Esophagus squamous epithelium (tissue), 4 donors: Measurements from ENCODE around the gene POU2F2.

Experiments
- POLR2A ChIP-seq, 4 donors: fragments of 450-650 bp; IDR thresholded peaks; one replicate each; pipeline ENCODE4 v1.6.1; 2017; ENCODE audit warnings: antibody characterized with exemption in 4 of 4, mild to moderate bottlenecking in 4 of 4, moderate library complexity in 3 of 4
- TF ChIP-seq, protein P1 (sequence below), 6 experiments: fragments of 450-650 bp in 4 of 6; fragments of 200-600 bp in 2 of 6; sonication (generic) in 2 of 6; IDR thresholded peaks; one replicate each; pipeline ENCODE4 v1.5.1; 2016 to 2019; ENCODE audit warnings: antibody characterized with exemption in 6 of 6, mild to moderate bottlenecking in 4 of 6, moderate library complexity in 4 of 6

DNA sequence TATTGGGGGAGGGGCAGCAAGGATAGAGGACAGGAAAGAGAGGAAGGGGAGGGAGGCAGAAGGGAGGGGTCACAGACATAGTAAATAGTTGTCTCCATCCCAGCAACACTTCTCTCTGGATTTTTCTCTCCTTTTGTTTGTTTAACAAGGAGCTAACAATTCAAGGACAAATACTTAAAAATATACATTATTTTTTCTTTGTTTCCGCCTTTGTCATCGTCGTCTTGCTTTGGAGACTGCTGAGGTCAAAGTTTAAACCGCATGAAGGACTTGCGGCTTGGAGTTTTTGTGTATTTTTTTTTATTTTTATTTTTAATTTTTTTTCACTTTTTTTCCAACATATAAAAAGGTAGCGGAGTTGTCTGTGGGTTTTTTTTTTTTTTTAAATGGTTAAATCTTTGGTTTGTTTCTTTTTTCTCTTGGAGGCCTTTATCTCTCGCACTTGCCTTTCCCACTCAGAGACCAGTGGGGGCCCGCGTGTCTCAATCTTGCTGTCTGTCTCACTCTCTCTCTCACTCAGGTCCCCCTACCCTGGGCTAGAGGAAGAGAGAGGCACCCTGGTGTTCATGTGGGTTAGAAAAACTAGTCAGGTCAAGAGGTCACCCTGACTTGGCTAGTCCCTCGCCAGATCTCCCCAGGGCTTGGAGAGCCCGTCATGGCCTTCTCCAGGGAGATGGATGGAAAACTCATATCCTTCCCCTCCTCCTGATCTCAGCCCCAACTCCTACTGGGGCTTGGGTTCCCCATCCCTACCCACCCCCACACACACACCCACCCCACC is 45.3 kb downstream of the POU2F2 start:
- no peak for TF ChIP-seq POLR2A (IDR thresholded peaks at IDR 0.05)
- TF ChIP-seq, protein P1, sequence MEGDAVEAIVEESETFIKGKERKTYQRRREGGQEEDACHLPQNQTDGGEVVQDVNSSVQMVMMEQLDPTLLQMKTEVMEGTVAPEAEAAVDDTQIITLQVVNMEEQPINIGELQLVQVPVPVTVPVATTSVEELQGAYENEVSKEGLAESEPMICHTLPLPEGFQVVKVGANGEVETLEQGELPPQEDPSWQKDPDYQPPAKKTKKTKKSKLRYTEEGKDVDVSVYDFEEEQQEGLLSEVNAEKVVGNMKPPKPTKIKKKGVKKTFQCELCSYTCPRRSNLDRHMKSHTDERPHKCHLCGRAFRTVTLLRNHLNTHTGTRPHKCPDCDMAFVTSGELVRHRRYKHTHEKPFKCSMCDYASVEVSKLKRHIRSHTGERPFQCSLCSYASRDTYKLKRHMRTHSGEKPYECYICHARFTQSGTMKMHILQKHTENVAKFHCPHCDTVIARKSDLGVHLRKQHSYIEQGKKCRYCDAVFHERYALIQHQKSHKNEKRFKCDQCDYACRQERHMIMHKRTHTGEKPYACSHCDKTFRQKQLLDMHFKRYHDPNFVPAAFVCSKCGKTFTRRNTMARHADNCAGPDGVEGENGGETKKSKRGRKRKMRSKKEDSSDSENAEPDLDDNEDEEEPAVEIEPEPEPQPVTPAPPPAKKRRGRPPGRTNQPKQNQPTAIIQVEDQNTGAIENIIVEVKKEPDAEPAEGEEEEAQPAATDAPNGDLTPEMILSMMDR (IDR thresholded peaks at IDR 0.05), result no peak
